ENCODE data around the gene NDFIP2.

Gene NDFIP2

GRCh38 chr13:79529817-79530216 lies 48.9 kb downstream of the NDFIP2 start:
- TF ChIP-seq CTCF (conservative IDR thresholded peaks at IDR 0.05; ENCODE audit: low read length), result no peak
- no peak overlapping the region for H3K4me3 ChIP-seq (ENCODE audit: low read length)
- no peak for DNase-seq (ENCODE audit: low read depth)

- DNase-seq (ENCODE audit: low read depth), result no peak
- TF ChIP-seq CTCF (conservative IDR thresholded peaks at IDR 0.05; ENCODE audit: low read length), result no peak
- H3K4me3 ChIP-seq (ENCODE audit: low read length), result no peak overlapping the region
Measured at GRCh38 chr13:79530270-79530669, 49.3 kb downstream of the NDFIP2 start.

- TF ChIP-seq CTCF (conservative IDR thresholded peaks at IDR 0.05; ENCODE audit: low read length), result no peak
- no peak overlapping the region for H3K4me3 ChIP-seq (ENCODE audit: low read length)
- DNase-seq (ENCODE audit: low read depth), result no peak
Measured at GRCh38 chr13:79531542-79532254, 50.7 kb downstream of the NDFIP2 start.

GRCh38 chr13:79532576-79532975 lies 51.6 kb downstream of the NDFIP2 start:
- no peak for DNase-seq (ENCODE audit: low read depth)
- no peak for TF ChIP-seq CTCF (conservative IDR thresholded peaks at IDR 0.05; ENCODE audit: low read length)
- H3K4me3 ChIP-seq (ENCODE audit: low read length), result no peak overlapping the region

- DNase-seq (ENCODE audit: low read depth), result peak; percentile 29
- H3K4me3 ChIP-seq (ENCODE audit: low read length), result no peak overlapping the region
- no peak for TF ChIP-seq CTCF (conservative IDR thresholded peaks at IDR 0.05; ENCODE audit: low read length)
Measured at GRCh38 chr13:79533781-79534400, 52.9 kb downstream of the NDFIP2 start.

- H3K4me3 ChIP-seq (ENCODE audit: low read length), result no peak overlapping the region
- no peak for DNase-seq (ENCODE audit: low read depth)
- TF ChIP-seq CTCF (conservative IDR thresholded peaks at IDR 0.05; ENCODE audit: low read length), result no peak
Measured at GRCh38 chr13:79534596-79534995, 53.6 kb downstream of the NDFIP2 start.

- DNase-seq (ENCODE audit: low read depth), result no peak
- no peak for TF ChIP-seq CTCF (conservative IDR thresholded peaks at IDR 0.05; ENCODE audit: low read length)
- H3K4me3 ChIP-seq (ENCODE audit: low read length), result no peak overlapping the region
Measured at GRCh38 chr13:79538757-79539156, 57.8 kb downstream of the NDFIP2 start.

Measured in AG10803 (cell line).